Chondrocyte (in vitro differentiated cells): ENCODE data around the gene PAM16. TPM values are rescaled to one million over a fixed set of nuclear protein-coding genes. Genes with fewer than 3 reads are reported as not detected.

Experiments
- DNase-seq: peaks from one replicate; pipeline ENCODE4 v3.0.0; 2021; ENCODE audit warnings: mixed read lengths, low spot score
- H3K27ac Mint-ChIP-seq: one replicate; pipeline ENCODE4 v1.8.0; 2021; ENCODE audit warnings: mild to moderate bottlenecking, moderate library complexity, mixed read lengths; ENCODE audit not compliant: unreplicated experiment
- H3K27me3 Mint-ChIP-seq: 2 replicates; pipeline ENCODE4 v1.8.0; 2021; ENCODE audit warnings: low read depth, mixed read lengths
- H3K36me3 Mint-ChIP-seq: 2 replicates; pipeline ENCODE4 v1.8.0; 2021; ENCODE audit warnings: low read depth, mixed read lengths
- H3K4me1 Mint-ChIP-seq: 2 replicates; pipeline ENCODE4 v1.8.0; 2021; ENCODE audit warnings: low read depth, mild to moderate bottlenecking, mixed read lengths
- H3K4me3 Mint-ChIP-seq: one replicate; pipeline ENCODE4 v1.8.0; 2021; ENCODE audit warnings: mild to moderate bottlenecking, moderate library complexity, mixed read lengths; ENCODE audit not compliant: unreplicated experiment
- H3K9me3 Mint-ChIP-seq: 2 replicates; pipeline ENCODE4 v1.8.0; 2021; ENCODE audit warnings: low read depth, mixed read lengths
- total RNA-seq: library from RNA; stranded (reverse); gene quantifications from 3 replicates; pipeline ENCODE4 v1.2.1, GENCODE V29; 2021
- TF ChIP-seq, protein P1 (sequence below): fragments of 200-600 bp; sonication (generic); IDR thresholded peaks from 2 replicates; pipeline ENCODE4 v1.5.0; 2021; ENCODE audit warnings: antibody characterized with exemption, mild to moderate bottlenecking, moderate library complexity

PAM16 gene
- total RNA-seq, 1 donor from 2014 or later, result 24.4 TPM

GRCh38 chr16:4358236-4358635, 7.1 kb upstream of the PAM16 start:
- Mint-ChIP-seq H3K27me3 (no peaks in the 10 kb centered on the region), H3K4me1 (no peaks in the 10 kb centered on the region), H3K4me3 (no peak overlapping the region), H3K27ac (no peak overlapping the region), H3K9me3 (no peaks in the 10 kb centered on the region), H3K36me3 (no peaks in the 10 kb centered on the region)
- DNase-seq, result no peak
- TF ChIP-seq, protein P1, sequence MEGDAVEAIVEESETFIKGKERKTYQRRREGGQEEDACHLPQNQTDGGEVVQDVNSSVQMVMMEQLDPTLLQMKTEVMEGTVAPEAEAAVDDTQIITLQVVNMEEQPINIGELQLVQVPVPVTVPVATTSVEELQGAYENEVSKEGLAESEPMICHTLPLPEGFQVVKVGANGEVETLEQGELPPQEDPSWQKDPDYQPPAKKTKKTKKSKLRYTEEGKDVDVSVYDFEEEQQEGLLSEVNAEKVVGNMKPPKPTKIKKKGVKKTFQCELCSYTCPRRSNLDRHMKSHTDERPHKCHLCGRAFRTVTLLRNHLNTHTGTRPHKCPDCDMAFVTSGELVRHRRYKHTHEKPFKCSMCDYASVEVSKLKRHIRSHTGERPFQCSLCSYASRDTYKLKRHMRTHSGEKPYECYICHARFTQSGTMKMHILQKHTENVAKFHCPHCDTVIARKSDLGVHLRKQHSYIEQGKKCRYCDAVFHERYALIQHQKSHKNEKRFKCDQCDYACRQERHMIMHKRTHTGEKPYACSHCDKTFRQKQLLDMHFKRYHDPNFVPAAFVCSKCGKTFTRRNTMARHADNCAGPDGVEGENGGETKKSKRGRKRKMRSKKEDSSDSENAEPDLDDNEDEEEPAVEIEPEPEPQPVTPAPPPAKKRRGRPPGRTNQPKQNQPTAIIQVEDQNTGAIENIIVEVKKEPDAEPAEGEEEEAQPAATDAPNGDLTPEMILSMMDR, result no peak

- TF ChIP-seq, protein P1, result no peak
- Mint-ChIP-seq H3K4me1 (peaks cover 3% of the 10 kb centered on the region), H3K4me3 (no peak overlapping the region), H3K27ac (no peak overlapping the region), H3K9me3 (no peaks in the 10 kb centered on the region), H3K36me3 (no peaks in the 10 kb centered on the region), H3K27me3 (no peaks in the 10 kb centered on the region)
- no peak for DNase-seq
Measured at GRCh38 chr16:4356820-4357219, 5.7 kb upstream of the PAM16 start.

DNA sequence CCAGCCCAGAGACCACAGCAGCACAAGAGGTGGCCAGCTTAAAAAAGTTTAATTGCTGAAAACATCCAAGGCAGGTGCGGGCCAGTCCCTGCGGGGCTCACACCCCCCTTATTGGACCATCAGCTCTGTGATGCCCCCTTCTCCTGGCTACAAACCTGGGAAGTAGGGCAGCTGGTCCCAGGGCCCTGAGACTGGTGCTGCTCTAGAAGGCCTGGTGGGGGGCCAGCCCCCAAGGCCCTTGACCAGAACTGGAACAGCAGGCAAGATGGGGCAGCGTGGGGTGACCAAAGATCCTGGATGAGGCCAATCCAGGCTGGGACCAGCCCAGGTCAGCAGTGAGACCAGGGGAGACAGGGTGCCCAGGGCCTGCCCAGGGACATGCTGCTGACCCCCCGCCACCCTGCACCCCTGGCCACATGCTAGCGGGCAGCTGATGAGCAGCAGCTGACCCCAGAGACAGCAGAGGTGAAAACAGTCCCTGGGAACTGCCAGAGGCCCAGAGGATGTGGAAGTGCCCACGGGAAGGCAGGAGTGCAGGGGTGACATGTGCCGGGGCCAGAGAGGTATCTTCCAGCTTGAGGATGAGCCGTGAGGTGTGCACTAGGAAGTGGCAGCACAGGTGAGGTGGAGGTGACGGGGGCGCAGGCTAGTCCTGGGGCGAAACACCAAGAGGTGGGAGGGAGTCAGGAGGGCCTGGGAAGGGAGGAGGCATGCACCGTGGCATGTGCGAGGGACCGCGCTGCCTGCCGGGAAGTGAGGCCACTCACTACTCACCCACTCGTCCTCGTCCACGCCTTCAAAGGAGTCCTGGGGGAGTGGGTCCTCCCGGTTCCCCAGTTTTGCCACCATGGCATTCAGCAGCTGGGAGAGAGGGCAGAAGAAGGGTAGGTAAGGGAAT, 3.6 kb upstream of the PAM16 start:
- H3K27me3 Mint-ChIP-seq, result no peaks in the 10 kb centered on the region
- peaks cover 16% of the 10 kb centered on the region for H3K4me1 Mint-ChIP-seq
- TF ChIP-seq, protein P1, result no peak
- no peak for DNase-seq
- no peaks in the 10 kb centered on the region for H3K9me3 Mint-ChIP-seq
- H3K36me3 Mint-ChIP-seq, result no peaks in the 10 kb centered on the region
- no peak overlapping the region for H3K27ac Mint-ChIP-seq
- no peak overlapping the region for H3K4me3 Mint-ChIP-seq

- Mint-ChIP-seq H3K9me3 (no peaks in the 10 kb centered on the region), H3K4me3 (no peak overlapping the region), H3K4me1 (peaks cover 17% of the 10 kb centered on the region)
Measured at GRCh38 chr16:4353675-4354074, 2.6 kb upstream of the PAM16 start.

DNA sequence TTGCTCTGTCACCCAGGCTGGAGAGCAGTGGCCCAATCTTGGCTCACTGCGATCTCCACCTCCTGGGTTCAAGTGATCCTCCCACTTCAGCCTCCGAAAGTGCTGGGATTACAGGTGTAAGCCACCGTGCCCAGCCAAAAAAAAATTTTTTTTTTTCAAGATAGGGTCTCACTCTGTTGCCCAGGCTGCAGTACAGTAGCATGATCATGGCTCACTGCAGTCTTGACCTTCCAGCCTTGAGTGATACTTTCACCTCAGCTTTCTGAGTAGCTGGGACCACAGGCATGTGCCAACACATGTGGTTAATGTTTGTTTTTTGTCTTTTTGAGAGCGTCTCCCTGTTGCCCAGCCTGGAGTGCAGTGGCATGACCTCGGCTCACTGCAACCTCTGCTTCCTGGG, 1.7 kb upstream of the PAM16 start:
- no peak overlapping the region for H3K27ac Mint-ChIP-seq
- H3K36me3 Mint-ChIP-seq, result no peaks in the 10 kb centered on the region
- H3K27me3 Mint-ChIP-seq, result no peaks in the 10 kb centered on the region
- TF ChIP-seq, protein P1, result no peak
- no peak for DNase-seq
- H3K4me1 Mint-ChIP-seq, result peaks cover 22% of the 10 kb centered on the region
- H3K9me3 Mint-ChIP-seq, result no peaks in the 10 kb centered on the region
- H3K4me3 Mint-ChIP-seq, result no peak overlapping the region

More at GRCh38 chr16:4353675-4354074, 2.6 kb upstream of the PAM16 start:
- Mint-ChIP-seq H3K36me3 (no peaks in the 10 kb centered on the region), H3K27me3 (no peaks in the 10 kb centered on the region), H3K27ac (peak overlapping the region; percentile 36)
- TF ChIP-seq, protein P1, result no peak
- DNase-seq, result no peak
